ENCODE measurements around the gene TTPAL. TPM values are rescaled to one million over a fixed set of nuclear protein-coding genes. Genes with fewer than 3 reads are reported as not detected.

The TTPAL gene
- total RNA-seq, 1 donor from 2014 or later, result 7.9 TPM

DNA sequence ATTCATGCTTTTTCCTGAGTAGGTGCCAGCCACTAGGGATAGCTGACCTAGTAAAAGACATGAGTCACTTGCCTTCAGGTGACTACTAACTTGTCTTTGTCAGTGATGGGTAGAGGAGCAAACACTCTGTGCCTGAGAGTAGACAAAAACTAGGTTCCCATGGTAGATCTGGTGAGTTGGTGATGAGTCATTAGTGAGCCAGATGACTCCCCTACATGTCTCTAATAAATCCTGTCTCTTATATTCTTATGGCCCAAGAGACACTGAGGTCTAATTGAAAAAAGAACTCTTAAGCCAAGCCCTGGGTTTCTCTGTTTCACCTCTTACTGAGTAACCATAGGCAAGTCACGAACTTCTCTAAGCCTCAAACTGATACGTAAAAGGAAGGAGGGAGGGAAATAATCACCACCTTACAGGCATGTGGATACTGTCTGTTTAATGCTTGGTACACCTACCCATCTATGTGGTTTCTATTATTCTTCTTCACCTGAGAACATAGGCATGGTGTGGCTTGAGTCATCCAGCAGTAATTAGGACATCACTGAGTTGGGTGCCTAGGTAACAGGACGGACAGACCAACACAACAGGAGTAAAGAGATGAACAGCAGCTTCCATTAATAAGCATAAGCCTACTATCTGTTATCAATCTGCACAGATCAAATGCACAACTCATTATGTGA, 20.3 kb downstream of the TTPAL start:
- DNase-seq (ENCODE audit: low read depth), result peak; percentile 94
- no peak overlapping the region for H3K4me3 ChIP-seq (ENCODE audit: low read depth, low read length)
- TF ChIP-seq, protein P1, sequence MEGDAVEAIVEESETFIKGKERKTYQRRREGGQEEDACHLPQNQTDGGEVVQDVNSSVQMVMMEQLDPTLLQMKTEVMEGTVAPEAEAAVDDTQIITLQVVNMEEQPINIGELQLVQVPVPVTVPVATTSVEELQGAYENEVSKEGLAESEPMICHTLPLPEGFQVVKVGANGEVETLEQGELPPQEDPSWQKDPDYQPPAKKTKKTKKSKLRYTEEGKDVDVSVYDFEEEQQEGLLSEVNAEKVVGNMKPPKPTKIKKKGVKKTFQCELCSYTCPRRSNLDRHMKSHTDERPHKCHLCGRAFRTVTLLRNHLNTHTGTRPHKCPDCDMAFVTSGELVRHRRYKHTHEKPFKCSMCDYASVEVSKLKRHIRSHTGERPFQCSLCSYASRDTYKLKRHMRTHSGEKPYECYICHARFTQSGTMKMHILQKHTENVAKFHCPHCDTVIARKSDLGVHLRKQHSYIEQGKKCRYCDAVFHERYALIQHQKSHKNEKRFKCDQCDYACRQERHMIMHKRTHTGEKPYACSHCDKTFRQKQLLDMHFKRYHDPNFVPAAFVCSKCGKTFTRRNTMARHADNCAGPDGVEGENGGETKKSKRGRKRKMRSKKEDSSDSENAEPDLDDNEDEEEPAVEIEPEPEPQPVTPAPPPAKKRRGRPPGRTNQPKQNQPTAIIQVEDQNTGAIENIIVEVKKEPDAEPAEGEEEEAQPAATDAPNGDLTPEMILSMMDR (conservative IDR thresholded peaks at IDR 0.05; ENCODE audit: low read depth, low read length), result no peak

DNA sequence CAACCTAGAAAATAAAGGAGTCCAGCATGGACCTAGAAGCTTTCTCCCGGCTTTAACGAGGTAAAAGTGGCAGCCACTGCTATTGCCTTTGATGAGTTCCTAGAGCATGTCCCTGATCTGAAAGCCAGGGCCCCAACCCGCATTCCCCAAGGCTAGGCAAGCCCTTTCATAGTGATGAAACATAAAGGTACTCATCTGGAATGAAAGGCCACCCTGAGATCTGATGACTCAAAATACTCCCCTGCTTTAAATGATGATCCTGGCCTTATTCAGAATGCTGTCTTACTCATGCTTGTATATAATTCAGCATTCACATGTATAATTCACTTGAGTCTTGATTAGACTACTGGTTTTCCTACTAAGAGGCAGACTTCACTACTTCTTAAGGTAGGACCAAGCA, 21.3 kb downstream of the TTPAL start:
- TF ChIP-seq, protein P1 (conservative IDR thresholded peaks at IDR 0.05; ENCODE audit: low read depth, low read length), result no peak
- H3K4me3 ChIP-seq (ENCODE audit: low read depth, low read length), result no peak overlapping the region
- DNase-seq (ENCODE audit: low read depth), result peak; percentile 83

DNA sequence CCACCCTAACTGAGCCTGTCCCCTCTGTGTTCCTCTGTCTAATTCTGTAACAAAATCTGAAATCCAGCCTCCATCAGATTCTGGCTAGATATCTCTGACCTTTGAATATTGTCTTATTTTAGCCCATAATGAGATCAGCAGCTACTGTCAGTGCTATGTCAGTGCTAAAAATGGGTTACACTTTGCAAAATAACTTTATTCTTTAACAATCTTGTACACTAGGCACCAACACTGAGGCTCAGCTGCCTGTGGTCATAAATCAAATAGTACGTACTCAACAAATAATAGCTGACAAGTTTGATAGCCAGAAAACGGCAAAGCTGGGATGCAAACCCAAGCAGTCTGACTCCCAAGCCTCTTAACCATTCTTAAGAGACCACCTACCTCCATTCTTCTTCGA, 22.1 kb downstream of the TTPAL start:
- TF ChIP-seq, protein P1 (conservative IDR thresholded peaks at IDR 0.05; ENCODE audit: low read depth, low read length), result no peak
- no peak for DNase-seq (ENCODE audit: low read depth)
- H3K4me3 ChIP-seq (ENCODE audit: low read depth, low read length), result no peak overlapping the region

DNA sequence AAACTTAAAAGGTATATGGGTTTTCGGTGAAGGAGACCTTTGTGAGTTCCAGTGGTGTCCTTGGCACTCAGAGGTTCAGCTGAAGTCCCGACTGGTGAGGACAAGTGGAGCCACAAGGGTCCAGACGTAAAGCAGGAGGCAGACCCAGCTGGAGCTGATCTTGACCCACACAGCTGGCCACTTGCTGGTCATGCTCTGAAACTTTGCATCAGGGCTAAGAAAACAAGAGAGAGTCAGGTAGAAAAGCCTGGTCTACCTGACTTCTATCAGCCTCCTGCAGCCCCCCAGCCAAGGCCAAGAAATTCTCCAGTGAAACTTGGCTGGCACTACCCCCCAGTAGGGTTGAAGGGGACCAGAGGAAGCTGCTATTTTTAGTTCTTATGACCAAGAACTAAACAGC, 24.5 kb downstream of the TTPAL start:
- no peak overlapping the region for H3K4me3 ChIP-seq (ENCODE audit: low read depth, low read length)
- DNase-seq (ENCODE audit: low read depth), result no peak
- TF ChIP-seq, protein P1 (conservative IDR thresholded peaks at IDR 0.05; ENCODE audit: low read depth, low read length), result no peak

DNA sequence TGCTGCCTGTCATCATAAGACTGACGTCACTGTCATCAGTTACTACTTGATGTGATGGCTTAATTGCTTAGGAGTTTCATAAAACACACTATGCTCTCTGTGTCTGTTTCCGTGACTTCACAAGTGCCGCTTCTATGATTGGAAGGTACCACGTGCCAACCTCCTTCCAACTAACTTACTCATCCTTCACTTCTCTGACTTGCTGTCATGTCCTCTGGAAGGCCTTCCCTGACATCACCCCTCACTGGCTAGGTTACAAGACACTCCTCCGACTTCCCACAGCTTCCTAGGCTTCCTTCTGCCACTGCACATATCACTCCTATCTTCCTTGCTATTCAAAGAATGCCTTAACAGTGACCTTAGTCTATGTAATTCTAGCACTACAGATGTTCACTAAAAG, 25.8 kb downstream of the TTPAL start:
- no peak for DNase-seq (ENCODE audit: low read depth)
- H3K4me3 ChIP-seq (ENCODE audit: low read depth, low read length), result no peak overlapping the region
- TF ChIP-seq, protein P1 (conservative IDR thresholded peaks at IDR 0.05; ENCODE audit: low read depth, low read length), result no peak

DNA sequence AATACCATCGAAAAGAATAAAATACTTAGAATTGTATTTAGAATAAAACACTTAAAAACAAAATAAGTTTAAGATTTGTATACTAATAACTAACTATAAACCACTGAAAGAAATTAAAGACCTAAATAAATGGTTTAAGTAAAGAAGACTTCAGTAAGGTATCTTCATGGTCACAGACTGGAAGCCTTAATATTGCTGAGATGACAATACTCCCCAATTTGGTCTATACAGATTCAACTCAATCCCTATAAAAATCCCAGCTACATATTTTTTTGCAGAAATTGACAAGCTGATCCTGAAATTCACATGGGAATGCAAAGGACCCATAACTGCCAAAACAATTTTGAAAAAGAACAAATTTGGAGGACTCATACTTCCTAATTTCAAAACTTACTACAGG, 27.3 kb downstream of the TTPAL start:
- TF ChIP-seq, protein P1 (conservative IDR thresholded peaks at IDR 0.05; ENCODE audit: low read depth, low read length), result no peak
- no peak overlapping the region for H3K4me3 ChIP-seq (ENCODE audit: low read depth, low read length)
- DNase-seq (ENCODE audit: low read depth), result no peak

Measured in epithelial cell of proximal tubule (primary cell).